KOPT-K1 (cell line): ENCODE results near the gene GABRP.
"Not testable (repeated sequence)": the region's sequence is repeated elsewhere in the genome, so short reads cannot be mapped to it uniquely, and the experiment has no call there.

Source experiments
- H3K27ac ChIP-seq: fragments of 200-600 bp; sonication (generic); 2 replicates; pipeline ENCODE4 v1.5.1; 2016; ENCODE audit warnings: antibody characterized with exemption, mild to moderate bottlenecking, low read depth, low read length; ENCODE audit not compliant: poor library complexity, severe bottlenecking
- H3K36me3 ChIP-seq: fragments of 200-600 bp; sonication (generic); 2 replicates; pipeline ENCODE4 v1.5.1; 2017; ENCODE audit warnings: antibody characterized with exemption, mild to moderate bottlenecking, low read length, moderate library complexity; ENCODE audit not compliant: insufficient read depth
- H3K9me3 ChIP-seq: fragments of 200-600 bp; sonication (generic); 2 replicates; pipeline ENCODE4 v1.5.1; 2017; ENCODE audit warnings: antibody characterized with exemption, low read length, mild to moderate bottlenecking; ENCODE audit not compliant: insufficient read depth, poor library complexity, severe bottlenecking

GABRP gene

GRCh38 chr5:170809551-170809950, 26.0 kb downstream of the GABRP start:
- H3K36me3 ChIP-seq, result no peaks in the 10 kb centered on the region
- H3K9me3 ChIP-seq, result no peaks in the 10 kb centered on the region
- H3K27ac ChIP-seq, result no peak overlapping the region

- H3K27ac ChIP-seq, result no peak overlapping the region
- H3K36me3 ChIP-seq, result no peaks in the 10 kb centered on the region
- H3K9me3 ChIP-seq, result no peaks in the 10 kb centered on the region
These were observed 28.2 kb downstream of the GABRP start for GRCh38 chr5:170811719-170812118.

GRCh38 chr5:170813231-170813630, 29.7 kb downstream of the GABRP start:
- H3K9me3 ChIP-seq, result no peaks in the 10 kb centered on the region
- no peak overlapping the region for H3K27ac ChIP-seq
- no peaks in the 10 kb centered on the region for H3K36me3 ChIP-seq

- Histone ChIP-seq H3K36me3 (no peaks in the 10 kb centered on the region), H3K27ac (no peak overlapping the region), H3K9me3 (no peaks in the 10 kb centered on the region)
These were observed 33.7 kb downstream of the GABRP start for GRCh38 chr5:170817195-170817594.

GRCh38 chr5:170818232-170818631, 34.7 kb downstream of the GABRP start:
- H3K9me3 ChIP-seq, result no peaks in the 10 kb centered on the region
- no peaks in the 10 kb centered on the region for H3K36me3 ChIP-seq

GRCh38 chr5:170819824-170820223, 36.3 kb downstream of the GABRP start:
- H3K9me3 ChIP-seq, result no peaks in the 10 kb centered on the region
- no peak overlapping the region for H3K27ac ChIP-seq
- no peaks in the 10 kb centered on the region for H3K36me3 ChIP-seq

More at GRCh38 chr5:170818232-170818631, 34.7 kb downstream of the GABRP start:
- no peak overlapping the region for H3K27ac ChIP-seq

- no peaks in the 10 kb centered on the region for H3K9me3 ChIP-seq
- H3K27ac ChIP-seq, result no peak overlapping the region
- H3K36me3 ChIP-seq, result no peaks in the 10 kb centered on the region
These were observed 37.8 kb downstream of the GABRP start for GRCh38 chr5:170821257-170821800.

- no peaks in the 10 kb centered on the region for H3K9me3 ChIP-seq
- no peak overlapping the region for H3K27ac ChIP-seq
- H3K36me3 ChIP-seq, result no peaks in the 10 kb centered on the region
These were observed 42.6 kb downstream of the GABRP start for GRCh38 chr5:170826117-170826516.

GRCh38 chr5:170832241-170832640, 48.7 kb downstream of the GABRP start:
- H3K9me3 ChIP-seq, result no peaks in the 10 kb centered on the region
- no peaks in the 10 kb centered on the region for H3K36me3 ChIP-seq
- H3K27ac ChIP-seq, result no peak overlapping the region

- not testable (repeated sequence) for H3K36me3 ChIP-seq, H3K9me3 ChIP-seq, H3K27ac ChIP-seq
These were observed 50.5 kb downstream of the GABRP start for GRCh38 chr5:170833981-170834380.

- no peaks in the 10 kb centered on the region for H3K9me3 ChIP-seq
- no peaks in the 10 kb centered on the region for H3K36me3 ChIP-seq
- H3K27ac ChIP-seq, result no peak overlapping the region
These were observed 52.7 kb downstream of the GABRP start for GRCh38 chr5:170836226-170836625.

- Histone ChIP-seq H3K27ac (no peak overlapping the region), H3K36me3 (no peaks in the 10 kb centered on the region), H3K9me3 (no peaks in the 10 kb centered on the region)
These were observed 60.3 kb downstream of the GABRP start for GRCh38 chr5:170843870-170844269.

GRCh38 chr5:170844651-170845050, 61.1 kb downstream of the GABRP start:
- H3K36me3 ChIP-seq, result no peaks in the 10 kb centered on the region
- no peak overlapping the region for H3K27ac ChIP-seq
- no peaks in the 10 kb centered on the region for H3K9me3 ChIP-seq

- Histone ChIP-seq H3K36me3 (no peaks in the 10 kb centered on the region), H3K9me3 (no peaks in the 10 kb centered on the region), H3K27ac (no peak overlapping the region)
These were observed 62.9 kb downstream of the GABRP start for GRCh38 chr5:170846416-170846815.

GRCh38 chr5:170846846-170847245, 63.3 kb downstream of the GABRP start:
- Histone ChIP-seq H3K9me3 (no peaks in the 10 kb centered on the region), H3K27ac (no peak overlapping the region), H3K36me3 (no peaks in the 10 kb centered on the region)

GRCh38 chr5:170848033-170848432, 64.5 kb downstream of the GABRP start:
- Histone ChIP-seq H3K36me3 (no peaks in the 10 kb centered on the region), H3K9me3 (no peaks in the 10 kb centered on the region), H3K27ac (no peak overlapping the region)
